ENCODE data around the gene CDC42EP4.

- TF ChIP-seq CTCF (IDR thresholded peaks at IDR 0.05) (no peak), POLR2AphosphoS5 (IDR thresholded peaks at IDR 0.05) (no peak), POLR2A (IDR thresholded peaks at IDR 0.05) (no peak)
These were observed 62.1 kb downstream of the CDC42EP4 start for GRCh38 chr17:73249700-73250099.

Data from stomach (tissue), 4 donors.